ENCODE data around the gene LSM2. TPM values are rescaled to one million over a fixed set of nuclear protein-coding genes. Genes with fewer than 3 reads are reported as not detected.

Gene LSM2
- total and polyA plus RNA-seq, 9 of the 15 experiments (the other 6 are each of a cell fraction or from before 2014, with no cell fraction given), result 154 to 407 (median 223) TPM

DNA sequence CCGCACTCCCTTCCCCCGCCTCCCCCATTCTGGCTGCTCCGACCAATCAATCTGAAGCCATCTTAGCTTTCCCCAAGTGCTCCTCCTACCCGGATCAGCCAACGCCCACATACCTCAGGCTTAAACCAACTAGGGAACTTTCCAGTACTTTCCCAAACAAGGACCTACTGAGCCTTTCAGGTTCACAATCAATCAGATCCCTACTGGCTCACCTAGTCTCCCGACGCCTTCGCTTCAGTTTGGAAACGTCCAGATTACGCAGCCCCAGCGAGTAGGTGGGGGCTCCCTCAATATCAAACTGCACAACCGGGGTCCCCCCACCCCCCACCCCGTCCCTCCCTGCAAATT, 7.9 kb upstream of the LSM2 start (continued):
- TF ChIP-seq ETV5 (CRISPR knock-in tag; IDR thresholded peaks at IDR 0.05; ENCODE audit: low read depth), result no peak
- no peak for TF ChIP-seq ZNF785 (CRISPR knock-in tag; IDR thresholded peaks at IDR 0.05)
- TF ChIP-seq ZNF696 (CRISPR knock-in tag; conservative IDR thresholded peaks at IDR 0.05), result no peak
- no peak for TF ChIP-seq DACH1 (IDR thresholded peaks at IDR 0.05; ENCODE audit: partially characterized antibody)
- TF ChIP-seq EP300 (IDR thresholded peaks at IDR 0.05; ENCODE audit: low read length), result peak; percentile 57; the same call in 1 of the 2 replicates
- TF ChIP-seq ZNF174 (CRISPR knock-in tag; IDR thresholded peaks at IDR 0.05), result no peak
- no peak for TF ChIP-seq MAFG (tag; conservative IDR thresholded peaks at IDR 0.05)
- TF ChIP-seq ZNF140 (CRISPR knock-in tag; IDR thresholded peaks at IDR 0.05), result no peak
- TF ChIP-seq, protein P1, sequence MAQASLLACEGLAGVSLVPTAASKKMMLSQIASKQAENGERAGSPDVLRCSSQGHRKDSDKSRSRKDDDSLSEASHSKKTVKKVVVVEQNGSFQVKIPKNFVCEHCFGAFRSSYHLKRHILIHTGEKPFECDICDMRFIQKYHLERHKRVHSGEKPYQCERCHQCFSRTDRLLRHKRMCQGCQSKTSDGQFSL (CRISPR knock-in tag; IDR thresholded peaks at IDR 0.05), result no peak; the same call in none of the 2 replicates
- TF ChIP-seq, protein P1 (tag; IDR thresholded peaks at IDR 0.05), result peak in 1 of 2 experiments; percentile 87; a peak in 2 of 4 replicates
- TF ChIP-seq HIVEP1 (CRISPR knock-in tag; IDR thresholded peaks at IDR 0.05), result peak; percentile 53; the same call in 1 of the 2 replicates
- TF ChIP-seq CTBP1 (IDR thresholded peaks at IDR 0.05; ENCODE audit: borderline replicate concordance), result peak; percentile 28; the same call in 1 of the 2 replicates
- TF ChIP-seq, protein P2, sequence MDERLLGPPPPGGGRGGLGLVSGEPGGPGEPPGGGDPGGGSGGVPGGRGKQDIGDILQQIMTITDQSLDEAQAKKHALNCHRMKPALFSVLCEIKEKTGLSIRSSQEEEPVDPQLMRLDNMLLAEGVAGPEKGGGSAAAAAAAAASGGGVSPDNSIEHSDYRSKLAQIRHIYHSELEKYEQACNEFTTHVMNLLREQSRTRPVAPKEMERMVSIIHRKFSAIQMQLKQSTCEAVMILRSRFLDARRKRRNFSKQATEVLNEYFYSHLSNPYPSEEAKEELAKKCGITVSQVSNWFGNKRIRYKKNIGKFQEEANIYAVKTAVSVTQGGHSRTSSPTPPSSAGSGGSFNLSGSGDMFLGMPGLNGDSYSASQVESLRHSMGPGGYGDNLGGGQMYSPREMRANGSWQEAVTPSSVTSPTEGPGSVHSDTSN (CRISPR knock-in tag; IDR thresholded peaks at IDR 0.05; ENCODE audit: low read depth), result no peak
- TF ChIP-seq, protein P2 (tag; conservative IDR thresholded peaks at IDR 0.05; ENCODE audit: low read depth), result peak; percentile 65
